ENCODE measurements around the gene PSTK. TPM values are rescaled to one million over a fixed set of nuclear protein-coding genes. Genes with fewer than 3 reads are reported as not detected.

The PSTK gene
- total RNA-seq, 2 experiments from 2014 or later = 3.2 to 4.0 TPM

- CTCF ChIA-PET = no interaction called here
Measured at GRCh38 chr10:122995936-122996335, 15.7 kb downstream of the PSTK start.

GRCh38 chr10:122997864-122998263 lies 17.7 kb downstream of the PSTK start:
- Mint-ChIP-seq H3K27ac (no peak overlapping the region), H3K27me3 (ENCODE audit: low read depth) (no peaks in the 10 kb centered on the region), H3K4me3 (no peak overlapping the region), H3K36me3 (ENCODE audit: low read depth) (peaks cover 38% of the 10 kb centered on the region), H3K4me1 (ENCODE audit: low read depth) (peaks cover 9% of the 10 kb centered on the region), H3K9me3 (ENCODE audit: insufficient read depth) (no peaks in the 10 kb centered on the region)
- ATAC-seq (no peak), DNase-seq (no peak)
- ChIA-PET CTCF (interaction anchor here (1.7 kb wide), 1 partner anchor 17 kb away, joined by 5 read pairs; the partner anchor contains the start of gene PSTK), POLR2A (interaction anchor here (1.0 to 2.0 kb wide), 2 partner anchors 10 to 17 kb away, joined by 3 to 12 read pairs; partner anchors contain the start of genes ACADSB and IKZF5)

More at GRCh38 chr10:122995936-122996335, 15.7 kb downstream of the PSTK start:
- no peak overlapping the region for H3K27ac Mint-ChIP-seq
- H3K36me3 Mint-ChIP-seq (ENCODE audit: low read depth) = peaks cover 34% of the 10 kb centered on the region
- H3K9me3 Mint-ChIP-seq (ENCODE audit: insufficient read depth) = no peaks in the 10 kb centered on the region
- no peak for ATAC-seq
- H3K27me3 Mint-ChIP-seq (ENCODE audit: low read depth) = no peaks in the 10 kb centered on the region
- POLR2A ChIA-PET = no interaction called here
- no peak for DNase-seq
- H3K4me1 Mint-ChIP-seq (ENCODE audit: low read depth) = peaks cover 9% of the 10 kb centered on the region
- H3K4me3 Mint-ChIP-seq = no peak overlapping the region

GRCh38 chr10:122998360-122998917 lies 18.2 kb downstream of the PSTK start:
- Mint-ChIP-seq H3K27ac (no peak overlapping the region), H3K9me3 (ENCODE audit: insufficient read depth) (no peaks in the 10 kb centered on the region), H3K27me3 (ENCODE audit: low read depth) (no peaks in the 10 kb centered on the region), H3K4me3 (no peak overlapping the region), H3K4me1 (ENCODE audit: low read depth) (peaks cover 9% of the 10 kb centered on the region), H3K36me3 (ENCODE audit: low read depth) (peaks cover 36% of the 10 kb centered on the region)
- ChIA-PET CTCF (interaction anchor here (0.9 to 1.7 kb wide), 2 partner anchors 9 to 18 kb away, joined by 3 to 5 read pairs; partner anchors contain the start of gene PSTK), POLR2A (interaction anchor here (1.0 kb wide), 1 partner anchor 18 kb away, joined by 3 read pairs; no protein-coding TSS in a partner anchor)
- ATAC-seq (no peak), DNase-seq (no peak)

- no peak for ATAC-seq
- ChIA-PET POLR2A (interaction anchor here (1.0 kb wide), 1 partner anchor 18 kb away, joined by 3 read pairs; no protein-coding TSS in a partner anchor), CTCF (interaction anchor here (0.9 to 1.7 kb wide), 2 partner anchors 9 to 18 kb away, joined by 3 to 5 read pairs; partner anchors contain the start of gene PSTK)
- Mint-ChIP-seq H3K27ac (no peak overlapping the region), H3K4me1 (ENCODE audit: low read depth) (peaks cover 9% of the 10 kb centered on the region), H3K36me3 (ENCODE audit: low read depth) (peaks cover 34% of the 10 kb centered on the region), H3K27me3 (ENCODE audit: low read depth) (no peaks in the 10 kb centered on the region), H3K9me3 (ENCODE audit: insufficient read depth) (no peaks in the 10 kb centered on the region), H3K4me3 (no peak overlapping the region)
- DNase-seq = no peak
Measured at GRCh38 chr10:122998934-122999333, 18.7 kb downstream of the PSTK start.

GRCh38 chr10:122999347-122999746 lies 19.1 kb downstream of the PSTK start:
- Mint-ChIP-seq H3K27me3 (ENCODE audit: low read depth) (no peaks in the 10 kb centered on the region), H3K9me3 (ENCODE audit: insufficient read depth) (no peaks in the 10 kb centered on the region), H3K4me3 (no peak overlapping the region), H3K27ac (no peak overlapping the region), H3K4me1 (ENCODE audit: low read depth) (peaks cover 9% of the 10 kb centered on the region), H3K36me3 (ENCODE audit: low read depth) (peaks cover 30% of the 10 kb centered on the region)
- no peak for DNase-seq
- POLR2A ChIA-PET = no interaction called here
- ATAC-seq = no peak
- CTCF ChIA-PET = interaction anchor here (0.9 to 1.7 kb wide), 2 partner anchors 8 to 19 kb away, joined by 3 to 5 read pairs; partner anchors contain the start of gene PSTK

- ATAC-seq = no peak
Measured at GRCh38 chr10:123000155-123000554, 20.0 kb downstream of the PSTK start.

GRCh38 chr10:123001370-123001769 lies 21.2 kb downstream of the PSTK start:
- ATAC-seq = no peak
- no peak overlapping the region for H3K4me3 Mint-ChIP-seq
- peaks cover 15% of the 10 kb centered on the region for H3K4me1 Mint-ChIP-seq (ENCODE audit: low read depth)
- H3K27me3 Mint-ChIP-seq (ENCODE audit: low read depth) = no peaks in the 10 kb centered on the region
- H3K36me3 Mint-ChIP-seq (ENCODE audit: low read depth) = peaks cover 20% of the 10 kb centered on the region
- POLR2A ChIA-PET = no interaction called here
- no peaks in the 10 kb centered on the region for H3K9me3 Mint-ChIP-seq (ENCODE audit: insufficient read depth)
- H3K27ac Mint-ChIP-seq = no peak overlapping the region
- no peak for DNase-seq
- CTCF ChIA-PET = no interaction called here

More at GRCh38 chr10:123000155-123000554, 20.0 kb downstream of the PSTK start:
- no peak overlapping the region for H3K4me3 Mint-ChIP-seq
- H3K27me3 Mint-ChIP-seq (ENCODE audit: low read depth) = no peaks in the 10 kb centered on the region
- no peak overlapping the region for H3K27ac Mint-ChIP-seq
- no peaks in the 10 kb centered on the region for H3K9me3 Mint-ChIP-seq (ENCODE audit: insufficient read depth)
- peaks cover 9% of the 10 kb centered on the region for H3K4me1 Mint-ChIP-seq (ENCODE audit: low read depth)
- ChIA-PET POLR2A (no interaction called here), CTCF (no interaction called here)
- DNase-seq = no peak
- H3K36me3 Mint-ChIP-seq (ENCODE audit: low read depth) = peaks cover 27% of the 10 kb centered on the region

GRCh38 chr10:123004298-123004697 lies 24.1 kb downstream of the PSTK start:
- Mint-ChIP-seq H3K27ac (no peak overlapping the region), H3K9me3 (ENCODE audit: insufficient read depth) (no peaks in the 10 kb centered on the region), H3K4me1 (ENCODE audit: low read depth) (peaks cover 25% of the 10 kb centered on the region), H3K36me3 (ENCODE audit: low read depth) (peaks cover 12% of the 10 kb centered on the region), H3K4me3 (no peak overlapping the region), H3K27me3 (ENCODE audit: low read depth) (no peaks in the 10 kb centered on the region)
- DNase-seq (no peak), ATAC-seq (no peak)
- ChIA-PET CTCF (no interaction called here), POLR2A (no interaction called here)

- peak; percentile 74 for DNase-seq
- POLR2A ChIA-PET = interaction anchor here (0.6 to 4.9 kb wide), 9 partner anchors 11 to 152 kb away, joined by 3 to 32 read pairs (median 5); partner anchors contain the start of genes C10orf88, FAM24B and PSTK
- CTCF ChIA-PET = interaction anchor here (0.7 to 5.5 kb wide), 8 partner anchors 9 to 994 kb away, joined by 3 to 39 read pairs (median 4); partner anchors contain the start of genes BUB3, C10orf88 and PSTK
- peak overlapping the region; percentile 97 for H3K27ac Mint-ChIP-seq
- peaks cover 32% of the 10 kb centered on the region for H3K4me1 Mint-ChIP-seq (ENCODE audit: low read depth)
- H3K27me3 Mint-ChIP-seq (ENCODE audit: low read depth) = no peaks in the 10 kb centered on the region
- peak; percentile 42 for ATAC-seq
- peaks cover 12% of the 10 kb centered on the region for H3K36me3 Mint-ChIP-seq (ENCODE audit: low read depth)
- H3K9me3 Mint-ChIP-seq (ENCODE audit: insufficient read depth) = no peaks in the 10 kb centered on the region
- peak overlapping the region; percentile 97 for H3K4me3 Mint-ChIP-seq
Measured at GRCh38 chr10:123007558-123008354, 27.6 kb downstream of the PSTK start.

GRCh38 chr10:123008355-123009104 lies 28.3 kb downstream of the PSTK start, which contains the start of the genes ACADSB and IKZF5:
Gene ACADSB, plus strand, starts transcription at chr10:123009006. Its CDS starts 24 bp downstream, at chr10:123009030.
Gene IKZF5, minus strand, starts transcription at chr10:123008795. Its CDS starts 10,170 bp downstream, at chr10:122998625.
- CTCF ChIA-PET = interaction anchor here (1.0 to 5.5 kb wide), 5 partner anchors 13 to 145 kb away, joined by 3 to 39 read pairs (median 5); partner anchors contain the start of genes BUB3, C10orf88 and PSTK
- Mint-ChIP-seq H3K36me3 (ENCODE audit: low read depth) (peaks cover 12% of the 10 kb centered on the region), H3K9me3 (ENCODE audit: insufficient read depth) (no peaks in the 10 kb centered on the region), H3K4me3 (peak within 1 kb of the TSS; percentile 97), H3K27me3 (ENCODE audit: low read depth) (no peaks in the 10 kb centered on the region), H3K27ac (peak within 1 kb of the TSS; percentile 97), H3K4me1 (ENCODE audit: low read depth) (peaks cover 32% of the 10 kb centered on the region)
- POLR2A ChIA-PET = interaction anchor here (0.6 to 4.9 kb wide), 10 partner anchors 11 to 151 kb away, joined by 3 to 32 read pairs (median 6); partner anchors contain the start of genes BUB3, C10orf88, FAM24B and PSTK
- DNase-seq (peak; percentile 98), ATAC-seq (peak; percentile 91)

All from activated CD8-positive, alpha-beta T cell treated with anti-CD3 and anti-CD28 coated beads, Interleukin-2, amount 10 ng/mL, durations not matched to agents 7 days and 5 days (primary cell).